Umbilical cord (tissue), 2 donors: Measurements from ENCODE around the gene SBF2. TPM values are rescaled to one million over a fixed set of nuclear protein-coding genes. Genes with fewer than 3 reads are reported as not detected.

ENCODE experiments used
- DNase-seq: peaks from one replicate; pipeline ENCODE4 v3.0.0-alpha.2; 2015; ENCODE audit warnings: low spot score
- total RNA-seq: library from RNA; depleted of rRNA; stranded (reverse); fragments of >200 nt; gene quantifications from one replicate; pipeline ENCODE4 v1.2.3, GENCODE V29; 2014; ENCODE audit warnings: low replicate concordance; ENCODE audit not compliant: insufficient read depth

SBF2 gene
- total RNA-seq, 1 donor from 2014 or later: 85.7 TPM

- DNase-seq: no peak
Observed at GRCh38 chr11:9855579-9856287, 438.3 kb downstream of the SBF2 start.

- peak; percentile 65 for DNase-seq
Observed at GRCh38 chr11:9853929-9854552, 440.0 kb downstream of the SBF2 start.

- DNase-seq: peak; percentile 38
Observed at GRCh38 chr11:9852465-9852864, 441.6 kb downstream of the SBF2 start.

- DNase-seq: no peak
Observed at GRCh38 chr11:9851366-9851765, 442.7 kb downstream of the SBF2 start.

GRCh38 chr11:9850224-9850895, 443.7 kb downstream of the SBF2 start:
- DNase-seq: no peak

- no peak for DNase-seq
Observed at GRCh38 chr11:9849389-9849788, 444.6 kb downstream of the SBF2 start.

GRCh38 chr11:9847636-9848035, 446.4 kb downstream of the SBF2 start:
- no peak for DNase-seq

- DNase-seq: no peak
Observed at GRCh38 chr11:9842923-9843322, 451.1 kb downstream of the SBF2 start.

- DNase-seq: no peak
Observed at GRCh38 chr11:9840460-9841004, 453.5 kb downstream of the SBF2 start.

GRCh38 chr11:9839550-9839949, 454.5 kb downstream of the SBF2 start:
- DNase-seq: no peak

GRCh38 chr11:9838961-9839360, 455.1 kb downstream of the SBF2 start:
- no peak for DNase-seq

GRCh38 chr11:9838229-9838628, 455.8 kb downstream of the SBF2 start:
- DNase-seq: no peak

- DNase-seq: peak; percentile 72
Observed at GRCh38 chr11:9834291-9834690, 459.7 kb downstream of the SBF2 start.

GRCh38 chr11:9831122-9831521, 462.9 kb downstream of the SBF2 start:
- no peak for DNase-seq

GRCh38 chr11:9827708-9828107, 466.3 kb downstream of the SBF2 start:
- DNase-seq: no peak

- no peak for DNase-seq
Observed at GRCh38 chr11:9826390-9826789, 467.6 kb downstream of the SBF2 start.

- DNase-seq: no peak
Observed at GRCh38 chr11:9825895-9826294, 468.1 kb downstream of the SBF2 start.

GRCh38 chr11:9825315-9825714, 468.7 kb downstream of the SBF2 start:
- no peak for DNase-seq

- DNase-seq: no peak
Observed at GRCh38 chr11:9823887-9824385, 470.1 kb downstream of the SBF2 start.

- DNase-seq: no peak
Observed at GRCh38 chr11:9823439-9823838, 470.6 kb downstream of the SBF2 start.

GRCh38 chr11:9821008-9821752, 472.8 kb downstream of the SBF2 start:
- no peak for DNase-seq

GRCh38 chr11:9820260-9820659, 473.8 kb downstream of the SBF2 start:
- no peak for DNase-seq
